ENCODE results near the gene GAGE12J.
"Not testable (repeated sequence)": the region's sequence is repeated elsewhere in the genome, so short reads cannot be mapped to it uniquely, and the experiment has no call there.

GAGE12J gene

GRCh38 chrX:49310371-49310770 lies 11.5 kb upstream of the GAGE12J start:
- DNase-seq: no peak

GRCh38 chrX:49312176-49312575 lies 9.7 kb upstream of the GAGE12J start:
- no peak for DNase-seq

- no peak for DNase-seq
Measured at GRCh38 chrX:49316085-49316484, 5.8 kb upstream of the GAGE12J start.

GRCh38 chrX:49322266-49322665 lies 429 bp downstream of the GAGE12J start:
- DNase-seq: not testable (repeated sequence)

GRCh38 chrX:49323735-49324134 lies 1.9 kb downstream of the GAGE12J start:
- not testable (repeated sequence) for DNase-seq

- not testable (repeated sequence) for DNase-seq
Measured at GRCh38 chrX:49330421-49330820, 8.6 kb downstream of the GAGE12J start.

GRCh38 chrX:49331282-49331681 lies 9.4 kb downstream of the GAGE12J start, which contains the start of gene GAGE13:
GAGE13 (plus strand) TSS chrX:49331582; CDS start chrX:49332738, 1,156 bp downstream.
- DNase-seq: not testable (repeated sequence)

GRCh38 chrX:49331841-49332240 lies 10.0 kb downstream of the GAGE12J start:
- not testable (repeated sequence) for DNase-seq

GRCh38 chrX:49341449-49341848 lies 19.6 kb downstream of the GAGE12J start:
- DNase-seq: not testable (repeated sequence)

- not testable (repeated sequence) for DNase-seq
Measured at GRCh38 chrX:49344496-49345175, 22.8 kb downstream of the GAGE12J start.

- DNase-seq: not testable (repeated sequence)
Measured at GRCh38 chrX:49345402-49345801, 23.6 kb downstream of the GAGE12J start.

- DNase-seq: not testable (repeated sequence)
Measured at GRCh38 chrX:49346150-49346549, 24.3 kb downstream of the GAGE12J start.

Measured in fibroblast of skin of abdomen (primary cell).